ENCODE measurements around the gene HORMAD2.

HORMAD2 gene

GRCh38 chr22:30196141-30196879 lies 116.0 kb downstream of the HORMAD2 start (continued):
- TF ChIP-seq ZNF449 (tag by site-specific recombination; IDR thresholded peaks at IDR 0.05) (peak; percentile 85), ZNF548 (tag by site-specific recombination; IDR thresholded peaks at IDR 0.05) (no peak), ZNF529 (tag by site-specific recombination; IDR thresholded peaks at IDR 0.05; ENCODE audit: insufficient replicate concordance) (no peak), IKZF3 (tag by site-specific recombination; IDR thresholded peaks at IDR 0.05) (peak; percentile 96), SETDB1 (IDR thresholded peaks at IDR 0.05; ENCODE audit: insufficient read length, low read length) (peak; percentile 24), ZNF677 (tag by site-specific recombination; IDR thresholded peaks at IDR 0.05) (no peak), GLIS2 (tag by site-specific recombination; IDR thresholded peaks at IDR 0.05) (peak; percentile 78), ZNF184 (tag by site-specific recombination; IDR thresholded peaks at IDR 0.05) (peak; percentile 37; the same call in 1 of the 2 replicates), SCRT1 (tag by site-specific recombination; IDR thresholded peaks at IDR 0.05; ENCODE audit: borderline replicate concordance) (peak; percentile 16; the same call in 1 of the 2 replicates), ZSCAN16 (tag by site-specific recombination; IDR thresholded peaks at IDR 0.05) (peak; percentile 55; the same call in 1 of the 2 replicates), HIC1 (tag by site-specific recombination; IDR thresholded peaks at IDR 0.05) (no peak; the same call in none of the 2 replicates), ZNF76 (tag by site-specific recombination; IDR thresholded peaks at IDR 0.05; ENCODE audit: borderline replicate concordance, low read depth) (peak; percentile 56; the same call in 1 of the 2 replicates), ZNF292 (tag by site-specific recombination; IDR thresholded peaks at IDR 0.05; ENCODE audit: borderline replicate concordance, low read depth) (no peak), ZNF311 (tag by site-specific recombination; IDR thresholded peaks at IDR 0.05; ENCODE audit: borderline replicate concordance) (no peak), ZNF654 (tag by site-specific recombination; IDR thresholded peaks at IDR 0.05; ENCODE audit: low read depth) (no peak), PRDM1 (tag by site-specific recombination; IDR thresholded peaks at IDR 0.05) (peak; percentile 57; the same call in 1 of the 2 replicates), ZSCAN18 (tag by site-specific recombination; IDR thresholded peaks at IDR 0.05) (peak; percentile 17; the same call in 1 of the 2 replicates), ZBTB17 (tag by site-specific recombination; IDR thresholded peaks at IDR 0.05) (peak; percentile 71), KLF10 (tag by site-specific recombination; IDR thresholded peaks at IDR 0.05) (peak; percentile 94), ZBTB8A (tag by site-specific recombination; IDR thresholded peaks at IDR 0.05) (peak; percentile 63), ZNF266 (tag by site-specific recombination; IDR thresholded peaks at IDR 0.05; ENCODE audit: low read depth) (no peak), REST (tag by site-specific recombination; IDR thresholded peaks at IDR 0.05) (peak; percentile 61), ZNF10 (tag by site-specific recombination; IDR thresholded peaks at IDR 0.05) (peak; percentile 39; the same call in 1 of the 2 replicates), ZSCAN23 (tag by site-specific recombination; IDR thresholded peaks at IDR 0.05) (peak; percentile 88), KLF1 (tag by site-specific recombination; IDR thresholded peaks at IDR 0.05) (no peak; the same call in 1 of the 2 replicates), CTCF (tag by site-specific recombination; IDR thresholded peaks at IDR 0.05) (no peak), ZNF670 (tag by site-specific recombination; IDR thresholded peaks at IDR 0.05; ENCODE audit: low read depth) (no peak), MZF1 (tag by site-specific recombination; IDR thresholded peaks at IDR 0.05; ENCODE audit: borderline replicate concordance) (peak; percentile 92), ZNF530 (tag by site-specific recombination; IDR thresholded peaks at IDR 0.05; ENCODE audit: low read depth) (no peak), ZNF571 (tag by site-specific recombination; IDR thresholded peaks at IDR 0.05) (no peak)
